Measurements from ENCODE around the gene USP2.

USP2 gene

GRCh38 chr11:119341222-119342022 lies 40.1 kb downstream of the USP2 start:
- no peak for DNase-seq

GRCh38 chr11:119340335-119341221 lies 40.9 kb downstream of the USP2 start, which contains the start of gene C1QTNF5:
TSS of gene C1QTNF5 (minus strand) at chr11:119340883. CDS start at chr11:119340397, 486 bp downstream.
- peak; percentile 75 for DNase-seq

- peak; percentile 54 for DNase-seq
Observed at GRCh38 chr11:119339589-119340334, 41.7 kb downstream of the USP2 start.

GRCh38 chr11:119338965-119339588 lies 42.4 kb downstream of the USP2 start:
- DNase-seq: no peak

- DNase-seq: peak; percentile 87
Observed at GRCh38 chr11:119338318-119338890, 43.1 kb downstream of the USP2 start.

- DNase-seq: peak; percentile 92
Observed at GRCh38 chr11:119337581-119338317, 43.7 kb downstream of the USP2 start.

- DNase-seq: no peak
Observed at GRCh38 chr11:119336744-119337469, 44.6 kb downstream of the USP2 start.

- no peak for DNase-seq
Observed at GRCh38 chr11:119335655-119336543, 45.6 kb downstream of the USP2 start.

- no peak for DNase-seq
Observed at GRCh38 chr11:119335091-119335654, 46.3 kb downstream of the USP2 start.

- DNase-seq: peak; percentile 98
Observed at GRCh38 chr11:119334174-119334930, 47.1 kb downstream of the USP2 start, which contains the start of gene RNF26. TSS of gene RNF26 (plus strand) at chr11:119334527. CDS start at chr11:119335123, 596 bp downstream.

- no peak for DNase-seq
Observed at GRCh38 chr11:119332111-119332765, 49.3 kb downstream of the USP2 start.

GRCh38 chr11:119330237-119330636 lies 51.3 kb downstream of the USP2 start:
- no peak for DNase-seq

GRCh38 chr11:119329320-119329719 lies 52.2 kb downstream of the USP2 start:
- DNase-seq: no peak

- DNase-seq: no peak
Observed at GRCh38 chr11:119324189-119324588, 57.3 kb downstream of the USP2 start.

- DNase-seq: peak; percentile 67
Observed at GRCh38 chr11:119323532-119324033, 57.9 kb downstream of the USP2 start.

- DNase-seq: no peak
Observed at GRCh38 chr11:119322921-119323531, 58.5 kb downstream of the USP2 start.

- DNase-seq: no peak
Observed at GRCh38 chr11:119322360-119322739, 59.1 kb downstream of the USP2 start.

Measured in fibroblast of skin of abdomen (primary cell).